CD8-positive, alpha-beta memory T cell (primary cell): ENCODE data around the gene LTO1. TPM values are rescaled to one million over a fixed set of nuclear protein-coding genes. Genes with fewer than 3 reads are reported as not detected.

Source experiments
- CTCF ChIA-PET: fragments of 350-600 bp; sonication (Branson Sonifier 250); formaldehyde crosslinking; loops from one replicate; lab custom pipeline; 2021; ENCODE audit warnings: antibody characterized with exemption; lab: Charles Lee
- POLR2A ChIA-PET: fragments of 350-600 bp; sonication (Branson Sonifier 250); formaldehyde crosslinking; loops from one replicate; lab custom pipeline; 2021; ENCODE audit warnings: antibody characterized with exemption; lab: Charles Lee
- DNase-seq, 5 donors: peaks; one replicate each; pipeline versions ENCODE4 v3.0.0 to v3.0.0-alpha.2; 2020 to 2022; ENCODE audit warnings: mixed read lengths in 1 of 5
- H3K27ac ChIP-seq: one replicate; pipeline ENCODE4 v1.7.0; 2013; ENCODE audit warnings: low read depth, mild to moderate bottlenecking, low read length, moderate library complexity
- H3K27me3 ChIP-seq: 2 replicates; pipeline ENCODE4 v1.7.0; 2013; ENCODE audit warnings: low read length, mild to moderate bottlenecking; ENCODE audit not compliant: insufficient read depth, poor library complexity, severe bottlenecking
- H3K36me3 ChIP-seq: 2 replicates; pipeline ENCODE4 v1.7.0; 2013; ENCODE audit warnings: mild to moderate bottlenecking, low read length, moderate library complexity; ENCODE audit not compliant: insufficient read depth
- H3K4me1 ChIP-seq: 2 replicates; pipeline ENCODE4 v1.7.0; 2013; ENCODE audit warnings: mild to moderate bottlenecking, low read length, moderate library complexity; ENCODE audit not compliant: insufficient read depth
- H3K4me3 ChIP-seq: 2 replicates; pipeline ENCODE4 v1.7.0; 2013; ENCODE audit warnings: mild to moderate bottlenecking, low read length
- H3K9me3 ChIP-seq: 2 replicates; pipeline ENCODE4 v1.7.0; 2013; ENCODE audit warnings: mild to moderate bottlenecking, low read length
- H3K27ac Mint-ChIP-seq, 8 donors: one replicate each; pipeline ENCODE4 v1.8.0; 2020 to 2021; ENCODE audit warnings: mixed read lengths in 8 of 8, mild to moderate bottlenecking in 6 of 8, inconsistent platforms in 3 of 8, moderate library complexity in 3 of 8
- H3K27me3 Mint-ChIP-seq, 2 donors: one replicate each; pipeline ENCODE4 v1.8.0; 2020 to 2021; ENCODE audit warnings: mixed read lengths in 2 of 2, mild to moderate bottlenecking in 1 of 2, moderate library complexity in 1 of 2
- H3K36me3 Mint-ChIP-seq, 3 donors: one replicate each; pipeline ENCODE4 v1.8.0; 2020 to 2021; ENCODE audit warnings: mixed read lengths in 3 of 3, inconsistent platforms in 1 of 3, mild to moderate bottlenecking in 1 of 3
- H3K4me1 Mint-ChIP-seq, 3 donors: one replicate each; pipeline ENCODE4 v1.8.0; 2020 to 2021; ENCODE audit warnings: mixed read lengths in 3 of 3, inconsistent platforms in 1 of 3, mild to moderate bottlenecking in 1 of 3
- H3K4me3 Mint-ChIP-seq, 7 donors: one replicate each; pipeline ENCODE4 v1.8.0; 2020 to 2021; ENCODE audit warnings: mixed read lengths in 7 of 7, mild to moderate bottlenecking in 6 of 7, moderate library complexity in 4 of 7, inconsistent platforms in 2 of 7
- H3K9me3 Mint-ChIP-seq, 5 donors: one replicate each; pipeline ENCODE4 v1.8.0; 2020 to 2022; ENCODE audit warnings: mixed read lengths in 5 of 5, mild to moderate bottlenecking in 3 of 5, moderate library complexity in 2 of 5, inconsistent platforms in 1 of 5
- polyA plus RNA-seq: library from polyadenylated mRNA; unstranded; fragments of 300-500 nt; fragmentation: Illumina TruSeq; gene quantifications from one replicate; pipeline ENCODE4 v1.2.3, GENCODE V29; 2021
- total RNA-seq, 2 experiments: library from RNA; stranded (reverse); gene quantifications; one replicate each; pipeline ENCODE4 v1.2.3, GENCODE V29; 2021

The LTO1 gene
- total and polyA plus RNA-seq, 3 experiments from 2014 or later, result 15.8 to 25.0 (median 24.8) TPM

GRCh38 chr11:69634590-69634989 is 40.6 kb downstream of the LTO1 start:
- H3K4me3 Mint-ChIP-seq, result no peak overlapping the region
- DNase-seq, result no peak
- POLR2A ChIA-PET, result no interaction called here
- H3K9me3 Mint-ChIP-seq, result peaks cover 0 to 6% (median 2%) of the 10 kb centered on the region in 5 donors
- H3K36me3 Mint-ChIP-seq, result peaks cover 0 to 5% (median 0%) of the 10 kb centered on the region in 3 donors
- H3K4me1 Mint-ChIP-seq, result peaks cover 5 to 23% (median 12%) of the 10 kb centered on the region in 3 donors
- Histone ChIP-seq H3K27me3 (peaks cover 27% of the 10 kb centered on the region), H3K9me3 (no peaks in the 10 kb centered on the region), H3K27ac (no peak overlapping the region), H3K4me3 (no peak overlapping the region), H3K4me1 (peaks cover 20% of the 10 kb centered on the region), H3K36me3 (no peaks in the 10 kb centered on the region)
- CTCF ChIA-PET, result interaction anchor here (1.4 kb wide), 1 partner anchor 35 kb away, joined by 3 read pairs; no protein-coding TSS in a partner anchor
- peaks cover 15 to 55% of the 10 kb centered on the region in 2 donors for H3K27me3 Mint-ChIP-seq
- H3K27ac Mint-ChIP-seq, result no peak overlapping the region

- POLR2A ChIA-PET, result no interaction called here
- H3K36me3 Mint-ChIP-seq, result peaks cover 0 to 9% (median 0%) of the 10 kb centered on the region in 3 donors
Observed at GRCh38 chr11:69634069-69634468, 41.1 kb downstream of the LTO1 start.

GRCh38 chr11:69632900-69633299 is 42.3 kb downstream of the LTO1 start:
- H3K4me1 ChIP-seq, result peaks cover 7% of the 10 kb centered on the region
- no peaks in the 10 kb centered on the region for H3K9me3 ChIP-seq
- H3K4me1 Mint-ChIP-seq, result peaks cover 3 to 13% (median 8%) of the 10 kb centered on the region in 3 donors
- H3K9me3 Mint-ChIP-seq, result peaks cover 0 to 11% (median 5%) of the 10 kb centered on the region in 5 donors
- no peak overlapping the region for H3K27ac ChIP-seq
- no peak overlapping the region for H3K27ac Mint-ChIP-seq
- no peak overlapping the region for H3K4me3 ChIP-seq
- H3K36me3 Mint-ChIP-seq, result peaks cover 0 to 9% (median 0%) of the 10 kb centered on the region in 3 donors
- CTCF ChIA-PET, result no interaction called here
- POLR2A ChIA-PET, result no interaction called here
- no peaks in the 10 kb centered on the region for H3K36me3 ChIP-seq
- H3K27me3 ChIP-seq, result peaks cover 14% of the 10 kb centered on the region
- peaks cover 19 to 55% of the 10 kb centered on the region in 2 donors for H3K27me3 Mint-ChIP-seq
- no peak for DNase-seq
- no peak overlapping the region for H3K4me3 Mint-ChIP-seq

More at GRCh38 chr11:69634069-69634468, 41.1 kb downstream of the LTO1 start:
- no peak overlapping the region for H3K4me3 Mint-ChIP-seq
- Histone ChIP-seq H3K4me1 (peaks cover 18% of the 10 kb centered on the region), H3K27me3 (peaks cover 24% of the 10 kb centered on the region), H3K4me3 (no peak overlapping the region), H3K36me3 (no peaks in the 10 kb centered on the region), H3K9me3 (no peaks in the 10 kb centered on the region), H3K27ac (no peak overlapping the region)
- peaks cover 3 to 21% (median 11%) of the 10 kb centered on the region in 3 donors for H3K4me1 Mint-ChIP-seq
- no peak overlapping the region for H3K27ac Mint-ChIP-seq
- CTCF ChIA-PET, result interaction anchor here (1.4 kb wide), 1 partner anchor 36 kb away, joined by 3 read pairs; no protein-coding TSS in a partner anchor
- H3K9me3 Mint-ChIP-seq, result peaks cover 0 to 8% (median 3%) of the 10 kb centered on the region in 5 donors
- DNase-seq, result no peak
- H3K27me3 Mint-ChIP-seq, result peaks cover 17 to 58% of the 10 kb centered on the region in 2 donors

- H3K4me1 ChIP-seq, result no peaks in the 10 kb centered on the region
- CTCF ChIA-PET, result no interaction called here
- no peak overlapping the region for H3K4me3 ChIP-seq
- POLR2A ChIA-PET, result no interaction called here
- H3K9me3 ChIP-seq, result no peaks in the 10 kb centered on the region
- Mint-ChIP-seq H3K4me3 (no peak overlapping the region), H3K27ac (no peak overlapping the region), H3K27me3 (peaks cover 22 to 59% of the 10 kb centered on the region in 2 donors), H3K4me1 (no peaks in the 10 kb centered on the region), H3K9me3 (peaks cover 0 to 11% (median 5%) of the 10 kb centered on the region in 5 donors), H3K36me3 (peaks cover 0 to 9% (median 0%) of the 10 kb centered on the region in 3 donors)
- DNase-seq, result no peak
- H3K36me3 ChIP-seq, result no peaks in the 10 kb centered on the region
- H3K27ac ChIP-seq, result no peak overlapping the region
- no peaks in the 10 kb centered on the region for H3K27me3 ChIP-seq
Observed at GRCh38 chr11:69630424-69630823, 44.7 kb downstream of the LTO1 start.

GRCh38 chr11:69630017-69630416 is 45.1 kb downstream of the LTO1 start:
- H3K4me3 ChIP-seq, result no peak overlapping the region
- H3K4me1 ChIP-seq, result no peaks in the 10 kb centered on the region
- DNase-seq, result no peak
- no peak overlapping the region for H3K27ac ChIP-seq
- no peak overlapping the region for H3K4me3 Mint-ChIP-seq
- H3K9me3 Mint-ChIP-seq, result peaks cover 0 to 11% (median 5%) of the 10 kb centered on the region in 5 donors
- H3K36me3 Mint-ChIP-seq, result peaks cover 0 to 9% (median 0%) of the 10 kb centered on the region in 3 donors
- peaks cover 22 to 59% of the 10 kb centered on the region in 2 donors for H3K27me3 Mint-ChIP-seq
- no peak overlapping the region for H3K27ac Mint-ChIP-seq
- no peaks in the 10 kb centered on the region for H3K9me3 ChIP-seq
- no peaks in the 10 kb centered on the region for H3K36me3 ChIP-seq
- no peaks in the 10 kb centered on the region for H3K4me1 Mint-ChIP-seq
- no peaks in the 10 kb centered on the region for H3K27me3 ChIP-seq
- CTCF ChIA-PET, result no interaction called here
- POLR2A ChIA-PET, result no interaction called here

GRCh38 chr11:69627551-69627950 is 47.6 kb downstream of the LTO1 start:
- no peaks in the 10 kb centered on the region for H3K9me3 ChIP-seq
- H3K27ac Mint-ChIP-seq, result no peak overlapping the region
- DNase-seq, result no peak
- no peaks in the 10 kb centered on the region for H3K4me1 ChIP-seq
- ChIA-PET POLR2A (no interaction called here), CTCF (no interaction called here)
- H3K27me3 Mint-ChIP-seq, result peaks cover 22 to 54% of the 10 kb centered on the region in 2 donors
- peaks cover 0 to 9% (median 0%) of the 10 kb centered on the region in 3 donors for H3K36me3 Mint-ChIP-seq
- H3K9me3 Mint-ChIP-seq, result peaks cover 0 to 11% (median 5%) of the 10 kb centered on the region in 5 donors
- H3K4me1 Mint-ChIP-seq, result no peaks in the 10 kb centered on the region
- H3K4me3 ChIP-seq, result no peak overlapping the region
- H3K27me3 ChIP-seq, result no peaks in the 10 kb centered on the region
- H3K36me3 ChIP-seq, result no peaks in the 10 kb centered on the region
- H3K27ac ChIP-seq, result no peak overlapping the region
- H3K4me3 Mint-ChIP-seq, result no peak overlapping the region

- no peak overlapping the region for H3K27ac ChIP-seq
- Mint-ChIP-seq H3K36me3 (peaks cover 0 to 9% (median 0%) of the 10 kb centered on the region in 3 donors), H3K27ac (no peak overlapping the region), H3K4me1 (no peaks in the 10 kb centered on the region), H3K9me3 (peaks cover 0 to 9% (median 5%) of the 10 kb centered on the region in 5 donors), H3K27me3 (peaks cover 22 to 46% of the 10 kb centered on the region in 2 donors), H3K4me3 (no peak overlapping the region)
- ChIA-PET POLR2A (no interaction called here), CTCF (no interaction called here)
- no peaks in the 10 kb centered on the region for H3K27me3 ChIP-seq
- no peak for DNase-seq
- no peak overlapping the region for H3K4me3 ChIP-seq
- no peaks in the 10 kb centered on the region for H3K36me3 ChIP-seq
- H3K9me3 ChIP-seq, result no peaks in the 10 kb centered on the region
- H3K4me1 ChIP-seq, result no peaks in the 10 kb centered on the region
Observed at GRCh38 chr11:69625476-69625875, 49.7 kb downstream of the LTO1 start.

- Mint-ChIP-seq H3K36me3 (peaks cover 0 to under 1% (median 0%) of the 10 kb centered on the region in 3 donors), H3K27ac (no peak overlapping the region), H3K4me1 (no peaks in the 10 kb centered on the region), H3K27me3 (peaks cover 20 to 47% of the 10 kb centered on the region in 2 donors), H3K9me3 (peaks cover 0 to 5% (median 0%) of the 10 kb centered on the region in 5 donors), H3K4me3 (no peak overlapping the region)
- ChIA-PET CTCF (no interaction called here), POLR2A (no interaction called here)
- Histone ChIP-seq H3K4me3 (no peak overlapping the region), H3K36me3 (no peaks in the 10 kb centered on the region), H3K4me1 (no peaks in the 10 kb centered on the region), H3K9me3 (no peaks in the 10 kb centered on the region), H3K27me3 (no peaks in the 10 kb centered on the region), H3K27ac (no peak overlapping the region)
- DNase-seq, result no peak
Observed at GRCh38 chr11:69624293-69624692, 50.9 kb downstream of the LTO1 start.
